GM12891 (cell line): Measurements from ENCODE around the gene AXDND1.

Experiments used
- PAX5 ChIP-seq: IDR thresholded peaks from 2 replicates; pipeline ENCODE4 v1.6.1; 2011; ENCODE audit warnings: low read length, moderate library complexity, mild to moderate bottlenecking; ENCODE audit not compliant: insufficient read depth, severe bottlenecking
- POLR2A ChIP-seq: IDR thresholded peaks from 2 replicates; pipeline ENCODE4 v1.6.1; 2011; ENCODE audit warnings: low read depth, low read length, control low read depth
- POLR2AphosphoS5 ChIP-seq: IDR thresholded peaks from 2 replicates; pipeline ENCODE4 v1.6.1; 2011; ENCODE audit warnings: low read depth, low read length, control low read depth
- TAF1 ChIP-seq: IDR thresholded peaks from 2 replicates; pipeline ENCODE4 v1.6.1; 2011; ENCODE audit warnings: low read depth, low read length, control low read depth

- TF ChIP-seq POLR2A = no peak
- TF ChIP-seq POLR2AphosphoS5 = no peak
- no peak for TF ChIP-seq TAF1
- no peak for TF ChIP-seq PAX5
Measured at GRCh38 chr1:179558078-179558477, 192.3 kb downstream of the AXDND1 start.
